T-helper 17 cell (primary cell): ENCODE results near the gene LINGO4. TPM values are rescaled to one million over a fixed set of nuclear protein-coding genes. Genes with fewer than 3 reads are reported as not detected.
A peak's percentile ranks its signal among the peaks of the same experiment; 100 is the strongest.

Source experiments
- ATAC-seq: fragments of 150-1000 bp; cut with Tn5 transposase; 2 replicates; pipeline ENCODE4 v1.10.0; 2021; ENCODE audit warnings: mild to moderate bottlenecking, moderate library complexity
- DNase-seq, 3 donors: peaks; one replicate each; pipeline versions ENCODE4 v3.0.0 to v3.0.0-alpha.2; 2020 to 2021
- H3K9me3 ChIP-seq: one replicate; pipeline ENCODE4 v1.7.0; 2013; ENCODE audit warnings: low read length, mild to moderate bottlenecking; ENCODE audit not compliant: control insufficient read depth, poor library complexity, severe bottlenecking
- H3K27ac Mint-ChIP-seq: one replicate; pipeline ENCODE4 v1.8.0; 2022; ENCODE audit warnings: mild to moderate bottlenecking, moderate library complexity, mixed read lengths
- H3K27me3 Mint-ChIP-seq: one replicate; pipeline ENCODE4 v1.8.0; 2022; ENCODE audit warnings: mixed read lengths
- H3K36me3 Mint-ChIP-seq: one replicate; pipeline ENCODE4 v1.8.0; 2022; ENCODE audit warnings: low read depth, mixed read lengths
- H3K4me1 Mint-ChIP-seq: one replicate; pipeline ENCODE4 v1.8.0; 2022; ENCODE audit warnings: mild to moderate bottlenecking, mixed read lengths
- H3K4me3 Mint-ChIP-seq: one replicate; pipeline ENCODE4 v1.8.0; 2022; ENCODE audit warnings: mild to moderate bottlenecking, moderate library complexity, mixed read lengths
- total RNA-seq, 4 donors: library from RNA in 2 of 4; stranded (reverse) in 2 of 4; gene quantifications; one replicate each; pipeline ENCODE4 v1.2.3 and lab custom pipeline; 2022 to 2026

Gene LINGO4
- total RNA-seq, 2 donors from 2014 or later, result 0.77 to 1.6 TPM

- no peaks in the 10 kb centered on the region for H3K9me3 ChIP-seq
- ATAC-seq, result no peak
- no peak for DNase-seq
- no peaks in the 10 kb centered on the region for H3K27me3 Mint-ChIP-seq
- H3K36me3 Mint-ChIP-seq, result peaks cover 2% of the 10 kb centered on the region
- H3K4me1 Mint-ChIP-seq, result peaks cover 41% of the 10 kb centered on the region
- H3K4me3 Mint-ChIP-seq, result no peak overlapping the region
- H3K27ac Mint-ChIP-seq, result peak overlapping the region; percentile 72
These were observed 2.1 kb downstream of the LINGO4 start for GRCh38 chr1:151803164-151803563.

- H3K36me3 Mint-ChIP-seq, result peaks cover 2% of the 10 kb centered on the region
- H3K9me3 ChIP-seq, result no peaks in the 10 kb centered on the region
- no peak for DNase-seq
- ATAC-seq, result no peak
- no peak overlapping the region for H3K4me3 Mint-ChIP-seq
- no peaks in the 10 kb centered on the region for H3K27me3 Mint-ChIP-seq
- peaks cover 36% of the 10 kb centered on the region for H3K4me1 Mint-ChIP-seq
- no peak overlapping the region for H3K27ac Mint-ChIP-seq
These were observed 2.8 kb downstream of the LINGO4 start for GRCh38 chr1:151802372-151802771.

GRCh38 chr1:151801846-151802245 lies 3.4 kb downstream of the LINGO4 start:
- H3K27ac Mint-ChIP-seq, result peak overlapping the region; percentile 59
- H3K27me3 Mint-ChIP-seq, result no peaks in the 10 kb centered on the region
- no peak for DNase-seq
- ATAC-seq, result no peak
- peaks cover 37% of the 10 kb centered on the region for H3K4me1 Mint-ChIP-seq
- peaks cover 2% of the 10 kb centered on the region for H3K36me3 Mint-ChIP-seq
- H3K9me3 ChIP-seq, result no peaks in the 10 kb centered on the region
- no peak overlapping the region for H3K4me3 Mint-ChIP-seq

GRCh38 chr1:151801310-151801820 lies 3.9 kb downstream of the LINGO4 start:
- DNase-seq (no peak), ATAC-seq (no peak)
- H3K4me1 Mint-ChIP-seq, result peaks cover 41% of the 10 kb centered on the region
- no peak overlapping the region for H3K4me3 Mint-ChIP-seq
- no peaks in the 10 kb centered on the region for H3K27me3 Mint-ChIP-seq
- peaks cover 2% of the 10 kb centered on the region for H3K36me3 Mint-ChIP-seq
- H3K27ac Mint-ChIP-seq, result peak overlapping the region; percentile 59
- no peaks in the 10 kb centered on the region for H3K9me3 ChIP-seq

GRCh38 chr1:151800830-151801229 lies 4.4 kb downstream of the LINGO4 start:
- H3K9me3 ChIP-seq, result no peaks in the 10 kb centered on the region
- Mint-ChIP-seq H3K4me1 (peaks cover 45% of the 10 kb centered on the region), H3K27ac (peak overlapping the region; percentile 60), H3K4me3 (peak overlapping the region; percentile 71), H3K36me3 (peaks cover 2% of the 10 kb centered on the region), H3K27me3 (no peaks in the 10 kb centered on the region)
- no peak for ATAC-seq
- no peak for DNase-seq

GRCh38 chr1:151799179-151800022 lies 5.8 kb downstream of the LINGO4 start:
- Mint-ChIP-seq H3K4me1 (peaks cover 40% of the 10 kb centered on the region), H3K4me3 (peak overlapping the region; percentile 71), H3K27ac (peak overlapping the region; percentile 60), H3K36me3 (peaks cover 2% of the 10 kb centered on the region), H3K27me3 (no peaks in the 10 kb centered on the region)
- ATAC-seq (no peak), DNase-seq (no peak)
- H3K9me3 ChIP-seq, result no peaks in the 10 kb centered on the region

- H3K9me3 ChIP-seq, result no peaks in the 10 kb centered on the region
- ATAC-seq (no peak), DNase-seq (no peak)
- Mint-ChIP-seq H3K27ac (no peak overlapping the region), H3K4me3 (no peak overlapping the region), H3K36me3 (peaks cover 5% of the 10 kb centered on the region), H3K4me1 (peaks cover 36% of the 10 kb centered on the region), H3K27me3 (no peaks in the 10 kb centered on the region)
These were observed 6.6 kb downstream of the LINGO4 start for GRCh38 chr1:151798571-151798970.

GRCh38 chr1:151790940-151791651 lies 14.1 kb downstream of the LINGO4 start:
- H3K27ac Mint-ChIP-seq, result peak overlapping the region; percentile 97
- H3K4me1 Mint-ChIP-seq, result peaks cover 23% of the 10 kb centered on the region
- DNase-seq, result no peak
- peaks cover 9% of the 10 kb centered on the region for H3K36me3 Mint-ChIP-seq
- no peaks in the 10 kb centered on the region for H3K9me3 ChIP-seq
- H3K27me3 Mint-ChIP-seq, result no peaks in the 10 kb centered on the region
- peak overlapping the region; percentile 100 for H3K4me3 Mint-ChIP-seq
- no peak for ATAC-seq

GRCh38 chr1:151790071-151790939 lies 14.9 kb downstream of the LINGO4 start, which contains the start of gene TDRKH:
Gene TDRKH, minus strand, starts transcription at chr1:151790500. Its CDS starts 7,478 bp downstream, at chr1:151783022.
- no peaks in the 10 kb centered on the region for H3K9me3 ChIP-seq
- DNase-seq, result peak; percentile 94 to 98 (median 96)
- no peaks in the 10 kb centered on the region for H3K27me3 Mint-ChIP-seq
- peaks cover 21% of the 10 kb centered on the region for H3K4me1 Mint-ChIP-seq
- peak; percentile 96 for ATAC-seq
- peak within 1 kb of the TSS; percentile 97 for H3K27ac Mint-ChIP-seq
- peaks cover 9% of the 10 kb centered on the region for H3K36me3 Mint-ChIP-seq
- H3K4me3 Mint-ChIP-seq, result peak within 1 kb of the TSS; percentile 100

- no peak for ATAC-seq
- no peak for DNase-seq
- Mint-ChIP-seq H3K27ac (no peak overlapping the region), H3K4me3 (no peak overlapping the region), H3K4me1 (peaks cover 19% of the 10 kb centered on the region), H3K27me3 (no peaks in the 10 kb centered on the region), H3K36me3 (peaks cover 6% of the 10 kb centered on the region)
- no peaks in the 10 kb centered on the region for H3K9me3 ChIP-seq
These were observed 17.5 kb downstream of the LINGO4 start for GRCh38 chr1:151787689-151788088.

GRCh38 chr1:151783796-151784195 lies 21.4 kb downstream of the LINGO4 start:
- ATAC-seq, result no peak
- H3K4me1 Mint-ChIP-seq, result peaks cover 5% of the 10 kb centered on the region

GRCh38 chr1:151782741-151783140 lies 22.5 kb downstream of the LINGO4 start:
- Mint-ChIP-seq H3K4me1 (peaks cover 2% of the 10 kb centered on the region), H3K27me3 (no peaks in the 10 kb centered on the region), H3K27ac (no peak overlapping the region), H3K4me3 (no peak overlapping the region), H3K36me3 (peaks cover 12% of the 10 kb centered on the region)
- ATAC-seq (no peak), DNase-seq (no peak)
- no peaks in the 10 kb centered on the region for H3K9me3 ChIP-seq

More at GRCh38 chr1:151783796-151784195, 21.4 kb downstream of the LINGO4 start:
- H3K4me3 Mint-ChIP-seq, result no peak overlapping the region
- no peaks in the 10 kb centered on the region for H3K27me3 Mint-ChIP-seq
- no peak for DNase-seq
- H3K36me3 Mint-ChIP-seq, result peaks cover 6% of the 10 kb centered on the region
- no peaks in the 10 kb centered on the region for H3K9me3 ChIP-seq
- H3K27ac Mint-ChIP-seq, result no peak overlapping the region
